Breast epithelium (tissue), 3 donors: Measurements from ENCODE around the gene SUPT6H.
"Not testable (repeated sequence)": the region's sequence is repeated elsewhere in the genome, so short reads cannot be mapped to it uniquely, and the experiment has no call there.

Experiments used
- CTCF ChIP-seq, 3 donors: fragments of 450-650 bp; IDR thresholded peaks; one replicate each; pipeline ENCODE4 v1.5.1; 2016 to 2017; ENCODE audit warnings: antibody characterized with exemption in 3 of 3, mild to moderate bottlenecking in 3 of 3, moderate library complexity in 3 of 3
- POLR2AphosphoS5 ChIP-seq, 3 donors: sonication (generic); formaldehyde crosslinking; IDR thresholded peaks; one replicate each; pipeline ENCODE4 v1.6.1; 2017; ENCODE audit warnings: antibody characterized with exemption in 3 of 3

GRCh38 chr17:28720997-28721329, 59.0 kb downstream of the SUPT6H start:
- TF ChIP-seq POLR2AphosphoS5, CTCF (IDR thresholded peaks at IDR 0.05): not testable (repeated sequence)
